ENCODE data around the gene AANAT.

The AANAT gene

DNA sequence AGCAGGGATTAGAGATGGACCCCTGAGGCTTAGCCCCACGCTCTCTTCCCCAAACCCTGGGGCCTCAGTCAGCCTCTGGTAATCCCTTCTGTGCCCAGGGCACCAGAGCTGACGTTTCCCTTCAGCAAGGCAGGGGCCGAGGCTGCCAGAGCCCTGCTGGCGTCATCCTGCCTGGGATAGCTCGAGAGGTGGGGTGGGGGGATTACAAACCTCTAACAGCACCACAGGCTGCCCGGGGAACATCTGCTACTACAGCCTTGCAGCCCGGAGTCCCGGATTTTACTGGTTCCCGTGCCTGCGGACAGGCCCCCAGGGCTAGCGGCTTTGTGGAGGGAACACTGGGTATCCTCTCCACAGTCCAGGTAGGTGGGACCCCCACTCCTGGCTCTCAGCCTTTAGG, at the start of gene AANAT:
TSS of gene AANAT (plus strand) at position 238 of the 400 bp plus-strand sequence. CDS start 1,144 bp downstream, outside the sequence.
- no peak for DNase-seq (ENCODE audit: low spot score)

GRCh38 chr17:76419576-76420260, 47.7 kb upstream of the AANAT start:
- DNase-seq (ENCODE audit: low spot score): no peak

GRCh38 chr17:76420356-76421043, 46.9 kb upstream of the AANAT start:
- DNase-seq (ENCODE audit: low spot score): no peak

GRCh38 chr17:76421044-76421407, 46.4 kb upstream of the AANAT start:
- peak; percentile 15 for DNase-seq (ENCODE audit: low spot score)

DNA sequence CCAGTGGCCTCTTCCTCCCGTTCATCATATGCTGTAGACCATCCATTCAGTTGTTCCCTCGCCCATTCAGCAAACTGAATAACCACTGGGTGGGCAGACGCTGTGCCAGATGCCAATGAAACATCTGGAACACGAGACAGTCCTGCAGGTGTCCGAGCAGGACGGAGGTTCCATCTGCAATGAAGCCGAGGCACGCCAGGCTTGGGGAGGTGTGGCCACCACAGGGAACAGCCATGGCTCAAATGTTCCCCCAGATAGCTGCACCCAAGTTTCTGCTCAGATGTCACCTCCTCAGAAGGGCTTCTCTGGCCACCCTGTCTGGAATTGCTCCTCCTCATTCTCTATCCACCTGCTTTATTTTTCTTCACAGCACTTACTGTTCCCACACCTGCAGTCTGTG, 45.0 kb upstream of the AANAT start:
- DNase-seq (ENCODE audit: low spot score): no peak

DNA sequence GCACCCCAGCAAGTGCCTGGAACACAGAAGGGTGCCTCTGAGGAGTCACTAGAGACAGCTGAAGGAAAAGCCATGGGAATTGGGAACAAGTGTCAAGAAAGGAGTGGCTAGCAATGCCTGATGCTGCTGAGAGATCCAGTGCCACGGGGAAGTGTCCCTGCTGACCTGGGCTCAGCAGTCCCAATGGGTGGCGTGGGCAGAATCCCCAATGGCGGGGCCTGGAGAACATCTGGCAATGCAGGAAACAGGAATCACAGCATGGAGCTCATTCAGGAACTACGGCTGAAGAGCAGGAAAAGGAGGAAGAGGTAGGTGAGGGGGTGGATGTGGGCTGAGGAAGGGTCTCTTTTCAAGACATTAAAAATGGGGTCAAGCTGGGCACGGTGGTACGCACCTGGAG, 44.5 kb upstream of the AANAT start:
- DNase-seq (ENCODE audit: low spot score): no peak

- no peak for DNase-seq (ENCODE audit: low spot score)
These were observed 40.5 kb upstream of the AANAT start for GRCh38 chr17:76426853-76427252.

DNA sequence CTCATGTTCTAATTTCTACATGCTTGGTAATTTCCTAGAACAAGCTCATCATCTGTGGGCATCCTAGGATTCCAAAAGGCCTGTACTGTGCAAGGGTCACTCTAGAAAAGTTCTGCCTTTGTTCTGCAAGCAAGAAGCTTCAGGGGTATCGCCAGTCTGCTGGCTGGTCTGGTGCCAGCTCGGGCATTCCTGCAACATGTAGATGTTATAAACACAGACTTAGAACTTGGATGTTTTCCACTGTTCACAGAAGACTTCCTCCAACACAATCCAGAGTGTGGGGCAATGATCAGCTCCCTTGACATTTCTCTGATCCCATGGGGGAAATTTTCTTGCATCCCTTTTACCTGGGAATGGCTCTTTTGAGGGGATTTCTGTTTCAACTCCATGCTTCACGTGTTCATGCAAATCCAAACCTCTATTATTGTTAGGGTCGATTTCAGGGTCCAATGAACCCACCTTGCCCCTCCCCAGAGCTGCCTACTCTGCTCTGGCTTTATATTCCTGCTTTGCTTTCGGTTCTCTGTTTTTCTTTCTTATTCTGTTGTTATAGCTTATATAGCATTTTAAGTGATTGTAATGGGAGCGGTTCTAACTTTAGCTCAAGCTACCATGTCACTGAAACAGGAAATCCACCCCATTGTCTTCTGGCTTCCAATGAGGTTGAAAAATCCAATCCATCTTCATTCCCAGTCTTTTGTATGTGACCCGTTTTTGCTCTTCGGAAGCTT, 39.7 kb upstream of the AANAT start:
- peak; percentile 54 for DNase-seq (ENCODE audit: low spot score)

- DNase-seq (ENCODE audit: low spot score): no peak
These were observed 38.9 kb upstream of the AANAT start for GRCh38 chr17:76428511-76428910.

GRCh38 chr17:76431509-76431908, 35.9 kb upstream of the AANAT start:
- no peak for DNase-seq (ENCODE audit: low spot score)

GRCh38 chr17:76432004-76432403, 35.4 kb upstream of the AANAT start:
- no peak for DNase-seq (ENCODE audit: low spot score)

DNA sequence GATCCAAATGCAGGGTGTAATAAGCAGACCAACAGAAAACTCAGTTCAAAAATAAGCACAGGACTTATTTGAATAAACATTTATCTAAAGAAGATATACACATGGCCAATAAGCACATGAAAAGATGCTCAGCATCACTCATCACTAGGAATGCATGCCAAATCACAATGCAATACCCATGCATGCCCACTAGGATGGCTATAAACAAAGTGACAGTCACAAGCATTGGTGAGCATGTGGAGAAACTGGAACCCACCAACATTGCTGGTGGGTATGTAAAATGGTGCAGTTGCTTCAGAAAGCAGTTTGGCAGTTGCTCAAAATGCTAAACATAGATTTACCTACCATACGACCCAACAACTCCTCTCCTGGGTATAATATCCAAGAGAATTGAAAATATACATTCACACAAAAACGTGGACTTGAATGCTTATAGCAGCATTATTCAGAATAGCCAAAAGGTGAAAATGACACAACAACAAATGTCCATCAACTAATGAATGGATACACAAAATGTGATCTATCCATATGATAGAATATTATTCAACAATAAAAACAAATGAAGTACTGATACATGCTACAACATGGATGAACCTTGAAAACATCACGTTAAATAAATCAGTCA, 34.6 kb upstream of the AANAT start:
- DNase-seq (ENCODE audit: low spot score): no peak

DNA sequence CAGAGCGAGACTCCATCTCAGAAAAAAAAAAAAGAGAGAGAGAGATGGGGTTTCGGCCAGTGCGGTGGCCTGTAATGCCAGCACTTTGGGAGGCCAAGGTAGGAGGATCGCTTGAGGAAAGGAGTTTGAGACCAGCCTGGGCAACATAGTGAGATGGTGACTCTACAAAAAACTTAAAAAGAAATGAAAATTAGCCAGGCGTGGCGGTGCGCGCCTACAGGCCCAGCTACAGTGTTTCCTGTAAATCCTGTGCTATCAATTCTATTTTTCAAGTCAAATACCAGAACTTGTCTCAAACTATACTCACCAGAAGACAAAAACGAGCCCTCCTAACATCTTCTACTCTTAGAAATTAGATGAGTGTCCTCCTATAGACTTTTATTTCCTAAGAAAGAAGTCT, 33.7 kb upstream of the AANAT start:
- DNase-seq (ENCODE audit: low spot score): no peak

- no peak for DNase-seq (ENCODE audit: low spot score)
These were observed 32.5 kb upstream of the AANAT start for GRCh38 chr17:76434870-76435269.

- no peak for DNase-seq (ENCODE audit: low spot score)
These were observed 31.7 kb upstream of the AANAT start for GRCh38 chr17:76435751-76436150.

DNA sequence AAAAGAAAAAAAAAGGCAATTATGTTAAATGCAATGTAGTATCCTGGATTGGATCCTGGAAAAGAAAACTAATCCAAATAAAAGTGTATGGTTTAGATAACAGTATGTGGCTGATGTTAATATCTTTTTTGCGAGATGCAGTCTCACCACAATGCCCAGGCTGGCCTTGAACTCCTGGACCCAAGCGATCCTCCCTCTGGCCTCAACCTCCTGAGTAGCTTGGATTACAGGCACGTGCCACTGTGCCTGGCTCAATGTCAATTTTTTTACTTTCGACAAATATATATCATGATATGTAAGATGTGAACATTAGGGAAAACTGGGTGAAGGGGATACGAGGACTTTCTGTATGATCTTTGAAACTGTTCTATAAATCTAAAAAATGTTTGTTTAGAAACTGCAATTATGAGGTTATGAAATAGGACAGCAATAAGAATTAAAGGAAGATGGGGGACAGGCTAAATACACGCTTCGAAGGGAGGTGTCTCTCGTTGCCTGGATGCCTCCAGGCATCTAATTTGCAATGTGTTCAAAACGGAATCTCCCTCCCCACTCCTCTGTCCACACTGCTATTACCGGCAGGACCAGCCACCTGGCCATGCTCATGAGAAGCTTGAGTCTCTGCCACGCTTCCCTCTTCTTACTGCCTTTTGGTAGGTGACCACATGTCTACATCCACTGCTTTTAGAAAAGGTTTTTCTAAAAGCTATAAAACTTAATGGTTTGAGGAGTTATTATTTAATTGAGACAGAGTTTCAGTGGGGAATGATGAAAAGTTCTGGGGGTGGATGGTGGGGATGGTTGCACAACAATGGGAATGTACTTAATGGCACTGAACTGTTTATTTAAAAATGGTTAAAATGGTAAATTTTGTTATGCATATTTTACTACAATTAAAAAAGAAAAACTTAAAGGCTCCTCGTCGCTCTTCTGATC, 29.7 kb upstream of the AANAT start:
- DNase-seq (ENCODE audit: low spot score): no peak

GRCh38 chr17:76438906-76439305, 28.5 kb upstream of the AANAT start:
- no peak for DNase-seq (ENCODE audit: low spot score)

DNA sequence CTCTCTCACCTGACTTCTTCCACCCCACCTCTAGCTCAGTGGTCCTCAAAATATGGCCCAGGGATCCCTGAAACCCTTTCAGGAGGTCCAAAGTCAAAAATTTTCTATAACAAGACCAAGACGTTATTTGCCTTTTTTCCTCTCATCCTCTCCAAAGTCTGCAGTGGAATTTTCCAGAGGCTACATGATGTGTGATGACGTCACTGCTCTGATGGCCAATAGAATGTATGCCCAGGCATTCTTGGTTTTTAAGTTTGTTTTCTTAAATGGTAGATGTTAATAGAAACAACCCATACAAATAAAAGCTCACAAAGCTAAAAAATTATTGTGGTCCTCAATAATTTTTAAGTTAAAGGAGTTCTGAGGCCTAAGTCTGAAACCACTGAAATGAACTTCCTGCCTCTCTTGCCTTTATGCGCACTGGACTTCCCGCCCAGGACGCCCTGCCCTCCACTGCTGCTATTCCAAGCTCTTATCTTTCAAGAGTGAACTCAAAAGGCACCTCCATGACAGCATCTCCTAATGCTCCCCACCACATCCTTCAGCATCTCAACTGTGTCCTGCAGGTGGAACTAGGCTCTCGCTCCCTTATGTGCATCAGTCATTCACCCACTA, 28.0 kb upstream of the AANAT start:
- no peak for DNase-seq (ENCODE audit: low spot score)

GRCh38 chr17:76440751-76441362, 26.5 kb upstream of the AANAT start:
- DNase-seq (ENCODE audit: low spot score): no peak

- no peak for DNase-seq (ENCODE audit: low spot score)
These were observed 25.6 kb upstream of the AANAT start for GRCh38 chr17:76441686-76442340.
